Mesodermal cell (in vitro differentiated cells): ENCODE data around the gene SAFB.

ENCODE experiments used
- H3K27ac ChIP-seq: 2 replicates; pipeline ENCODE4 v1.7.0; 2013; ENCODE audit warnings: mild to moderate bottlenecking, low read depth, low read length, moderate library complexity; ENCODE audit not compliant: severe bottlenecking
- H3K36me3 ChIP-seq: 2 replicates; pipeline ENCODE4 v1.7.1; 2013; ENCODE audit warnings: mild to moderate bottlenecking, low read length, moderate library complexity; ENCODE audit not compliant: control insufficient read depth, insufficient read depth
- H3K4me1 ChIP-seq: one replicate; pipeline ENCODE4 v1.7.1; 2013; ENCODE audit warnings: mild to moderate bottlenecking, low read length; ENCODE audit not compliant: insufficient read depth, control insufficient read depth, poor library complexity, severe bottlenecking
- H3K4me3 ChIP-seq: 2 replicates; pipeline ENCODE4 v1.7.0; 2013; ENCODE audit warnings: low read length, control low read depth, mild to moderate bottlenecking; ENCODE audit not compliant: insufficient read depth, poor library complexity, severe bottlenecking; ENCODE audit errors: extremely low read depth
- H3K9me3 ChIP-seq: 2 replicates; pipeline ENCODE4 v1.7.1; 2013; ENCODE audit warnings: mild to moderate bottlenecking, low read length, moderate library complexity; ENCODE audit not compliant: control insufficient read depth
- WGBS, 2 experiments: methylation state at CpG; one replicate each; pipeline ENCODE4 v1.1.5; 2013; ENCODE audit warnings: missing lambda C conversion rate in 2 of 2; ENCODE audit not compliant: insufficient coverage in 2 of 2; 5-methylcytosine and 5-hydroxymethylcytosine counted together

Gene SAFB

DNA sequence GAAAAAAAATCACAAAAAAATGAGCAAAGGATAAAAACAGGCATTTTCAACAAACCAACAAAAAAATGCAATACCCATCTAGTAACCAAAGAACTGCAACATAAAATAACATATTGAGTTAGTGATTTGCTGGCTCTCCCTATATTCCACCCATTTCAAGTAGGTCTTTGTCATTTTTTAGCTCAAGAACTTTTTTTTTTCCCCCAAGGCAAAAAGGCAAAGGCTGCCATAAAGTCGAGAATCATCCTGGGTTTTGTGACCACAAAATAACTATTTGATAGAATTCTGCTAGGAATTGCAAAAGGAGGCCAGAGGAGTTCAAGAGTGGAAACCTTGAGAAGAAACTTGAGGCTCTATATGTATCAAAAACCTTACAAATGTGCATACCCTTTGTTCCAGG is 5.8 kb upstream of the SAFB start:
- 100% methylated on average over 1 of the region's 1 CpG; no CpG with 5 or more reads in 1 of the 2 experiments for whole genome bisulfite sequencing, 2 experiments

GRCh38 chr19:5618591-5618990 is 4.3 kb upstream of the SAFB start:
- no peak overlapping the region for H3K4me3 ChIP-seq
- H3K36me3 ChIP-seq = peaks cover 79% of the 10 kb centered on the region
- WGBS, 2 experiments = 95 to 99% methylated on average over 8 to 9 of the region's 9 CpGs
- H3K27ac ChIP-seq = no peak overlapping the region
- H3K4me1 ChIP-seq = peaks cover 7% of the 10 kb centered on the region
- H3K9me3 ChIP-seq = no peaks in the 10 kb centered on the region

More for the DNA sequence above, 5.8 kb upstream of the SAFB start:
- H3K36me3 ChIP-seq = peaks cover 94% of the 10 kb centered on the region
- no peak overlapping the region for H3K4me3 ChIP-seq
- peaks cover 7% of the 10 kb centered on the region for H3K4me1 ChIP-seq
- no peak overlapping the region for H3K27ac ChIP-seq
- no peaks in the 10 kb centered on the region for H3K9me3 ChIP-seq

DNA sequence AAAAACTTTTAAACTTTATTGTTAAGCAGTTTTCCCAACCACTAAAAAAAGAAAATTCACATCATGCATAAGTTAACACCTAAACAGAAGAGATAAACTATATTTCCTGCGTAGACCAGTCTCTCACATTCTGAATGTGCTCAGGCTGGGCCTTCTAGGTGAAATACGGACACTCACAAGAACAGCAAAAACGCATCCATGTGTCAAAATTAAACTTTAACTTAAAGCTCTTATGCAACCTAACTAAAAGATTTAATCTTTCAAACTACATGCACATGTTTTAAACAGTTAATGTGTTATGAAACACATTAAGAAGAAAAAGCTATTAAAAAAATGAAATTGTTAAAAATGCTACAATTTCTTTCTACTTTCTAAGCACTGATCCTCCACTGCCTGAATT is 2.9 kb upstream of the SAFB start:
- Histone ChIP-seq H3K27ac (no peak overlapping the region), H3K4me3 (no peak overlapping the region), H3K9me3 (no peaks in the 10 kb centered on the region), H3K36me3 (peaks cover 66% of the 10 kb centered on the region), H3K4me1 (peaks cover 13% of the 10 kb centered on the region)
- WGBS, 2 experiments = 93 to 100% methylated on average over 1 to 2 of the region's 3 CpGs

- Histone ChIP-seq H3K27ac (no peak overlapping the region), H3K4me1 (peaks cover 25% of the 10 kb centered on the region), H3K4me3 (peak overlapping the region; percentile 100), H3K36me3 (peaks cover 66% of the 10 kb centered on the region), H3K9me3 (no peaks in the 10 kb centered on the region)
- 56 to 60% methylated on average over 10 to 11 of the region's 14 CpGs for WGBS, 2 experiments
These were observed 1.5 kb upstream of the SAFB start for GRCh38 chr19:5621311-5621944.

- H3K27ac ChIP-seq = peak overlapping the region; percentile 95
- peaks cover 31% of the 10 kb centered on the region for H3K4me1 ChIP-seq
- no peaks in the 10 kb centered on the region for H3K9me3 ChIP-seq
- peaks cover 66% of the 10 kb centered on the region for H3K36me3 ChIP-seq
- H3K4me3 ChIP-seq = peak overlapping the region; percentile 100
- 1% methylated on average over 32 to 35 of the region's 35 CpGs for WGBS, 2 experiments
These were observed 878 bp upstream of the SAFB start for GRCh38 chr19:5621945-5622464.

DNA sequence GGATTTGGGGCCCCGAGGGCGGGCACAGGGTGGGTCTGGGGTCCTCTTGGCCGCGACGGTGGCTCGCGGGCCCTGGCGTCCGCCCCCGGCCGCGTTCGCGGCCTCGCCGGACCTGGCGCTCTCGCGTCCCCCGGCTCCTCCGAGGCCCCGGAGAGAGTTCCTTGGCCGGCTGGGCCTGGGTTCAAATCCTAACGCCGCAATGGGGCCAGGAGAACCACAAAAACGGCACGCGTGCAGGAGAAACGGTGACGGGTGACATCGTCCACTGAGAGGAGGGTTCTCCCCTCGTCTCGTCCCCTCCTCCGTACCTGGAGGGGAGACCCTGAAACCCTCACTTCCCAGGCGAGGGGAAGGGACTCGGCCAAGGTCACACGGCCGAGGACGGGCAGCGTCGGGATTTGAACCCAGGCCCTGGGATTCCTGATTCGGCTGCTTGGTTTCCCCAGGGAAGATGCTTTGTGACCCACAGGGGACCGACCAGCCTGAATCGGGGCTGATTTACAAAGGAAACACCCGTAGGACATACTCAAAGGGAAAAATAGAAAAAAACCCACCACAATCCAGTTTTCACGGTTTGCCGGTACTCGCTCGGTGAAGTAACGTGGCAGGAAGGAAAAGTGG is 624 bp downstream of the SAFB start:
- Histone ChIP-seq H3K36me3 (peaks cover 66% of the 10 kb centered on the region), H3K27ac (peak overlapping the region; percentile 95), H3K4me3 (peak overlapping the region; percentile 100), H3K4me1 (peaks cover 38% of the 10 kb centered on the region), H3K9me3 (no peaks in the 10 kb centered on the region)
- 0% methylated on average over 19 to 40 of the region's 50 CpGs for WGBS, 2 experiments

GRCh38 chr19:5624018-5624663 is 1.3 kb downstream of the SAFB start:
- peaks cover 38% of the 10 kb centered on the region for H3K4me1 ChIP-seq

GRCh38 chr19:5624741-5625278 is 1.9 kb downstream of the SAFB start:
- Histone ChIP-seq H3K4me1 (peaks cover 38% of the 10 kb centered on the region), H3K36me3 (peaks cover 66% of the 10 kb centered on the region), H3K27ac (no peak overlapping the region), H3K9me3 (no peaks in the 10 kb centered on the region), H3K4me3 (peak overlapping the region; percentile 100)
- 69 to 79% methylated on average over 7 of the region's 8 CpGs for WGBS, 2 experiments

More at GRCh38 chr19:5624018-5624663, 1.3 kb downstream of the SAFB start:
- 2 to 3% methylated on average over 15 to 16 of the region's 20 CpGs for WGBS, 2 experiments
- Histone ChIP-seq H3K36me3 (peaks cover 66% of the 10 kb centered on the region), H3K9me3 (no peaks in the 10 kb centered on the region), H3K27ac (peak overlapping the region; percentile 95), H3K4me3 (peak overlapping the region; percentile 100)

GRCh38 chr19:5625641-5626040 is 2.8 kb downstream of the SAFB start:
- Histone ChIP-seq H3K36me3 (peaks cover 64% of the 10 kb centered on the region), H3K4me1 (peaks cover 36% of the 10 kb centered on the region), H3K9me3 (no peaks in the 10 kb centered on the region), H3K27ac (no peak overlapping the region), H3K4me3 (no peak overlapping the region)
- 94 to 98% methylated on average over 12 of the region's 12 CpGs for WGBS, 2 experiments

GRCh38 chr19:5627395-5627904 is 4.6 kb downstream of the SAFB start:
- Histone ChIP-seq H3K4me3 (no peak overlapping the region), H3K4me1 (peaks cover 31% of the 10 kb centered on the region), H3K27ac (no peak overlapping the region), H3K9me3 (no peaks in the 10 kb centered on the region), H3K36me3 (peaks cover 72% of the 10 kb centered on the region)
- WGBS, 2 experiments = 82 to 83% methylated on average over 5 to 6 of the region's 6 CpGs
